OCI-LY7 (cell line): Measurements from ENCODE around the gene KCNQ1. TPM values are rescaled to one million over a fixed set of nuclear protein-coding genes. Genes with fewer than 3 reads are reported as not detected.

Experiments
- BruUV-seq: library from RNA; stranded (reverse); fragments of 400-500 nt; replicated peaks from 2 replicates; lab custom pipeline; 2021; lab: Mats Ljungman, UMichigan
- CTCF ChIA-PET: fragments of 300-600 bp; sonication (Branson Sonifier 250); formaldehyde crosslinking; loops from one replicate; lab custom pipeline; 2022; ENCODE audit warnings: antibody characterized with exemption; ENCODE audit not compliant: unreplicated experiment; lab: Charles Lee
- POLR2A ChIA-PET: fragments of 300-600 bp; sonication (Branson Sonifier 250); formaldehyde crosslinking; loops from one replicate; lab custom pipeline; 2022; ENCODE audit warnings: antibody characterized with exemption; lab: Charles Lee
- DNase-seq: peaks from one replicate; pipeline ENCODE4 v3.0.0-alpha.2; 2015; ENCODE audit warnings: low spot score
- H2AFZ ChIP-seq: fragments of 200-600 bp; sonication (generic), shearing (Covaris generic); 2 replicates; pipeline ENCODE4 v1.6.1; 2014; ENCODE audit warnings: mild to moderate bottlenecking, antibody characterized with exemption, low read length, moderate library complexity
- H3K27ac ChIP-seq: fragments of 200-600 bp; sonication (generic); 2 replicates; pipeline ENCODE4 v1.5.1; 2014; ENCODE audit warnings: mixed run types, low read depth, mild to moderate bottlenecking, moderate library complexity, low read length, inconsistent platforms; ENCODE audit not compliant: poor library complexity, severe bottlenecking
- H3K36me3 ChIP-seq: fragments of 200-600 bp; sonication (generic); 2 replicates; pipeline ENCODE4 v1.6.1; 2014; ENCODE audit warnings: mild to moderate bottlenecking, antibody characterized with exemption, low read length, moderate library complexity, mixed read lengths; ENCODE audit not compliant: insufficient read depth
- H3K4me1 ChIP-seq: fragments of 200-600 bp; sonication (generic); 2 replicates; pipeline ENCODE4 v1.5.1; 2014; ENCODE audit warnings: mild to moderate bottlenecking, low read length; ENCODE audit not compliant: insufficient read depth, poor library complexity, severe bottlenecking
- H3K4me2 ChIP-seq: fragments of 200-600 bp; sonication (generic); 2 replicates; pipeline ENCODE4 v1.6.1; 2014; ENCODE audit warnings: mild to moderate bottlenecking, low read length
- H3K4me3 ChIP-seq: fragments of 200-600 bp; sonication (generic); 2 replicates; pipeline ENCODE4 v1.5.1; 2014; ENCODE audit warnings: mild to moderate bottlenecking, low read depth, low read length; ENCODE audit not compliant: poor library complexity, severe bottlenecking
- H3K79me2 ChIP-seq: fragments of 200-600 bp; sonication (generic); 2 replicates; pipeline ENCODE4 v1.6.1; 2016; ENCODE audit warnings: low read depth, mild to moderate bottlenecking, low read length, moderate library complexity, mixed read lengths; ENCODE audit not compliant: insufficient read depth
- H3K9me2 ChIP-seq: fragments of 200-600 bp; sonication (generic); 2 replicates; pipeline ENCODE4 v1.6.1; 2016; ENCODE audit warnings: mild to moderate bottlenecking, low read length, mixed read lengths; ENCODE audit not compliant: insufficient read depth
- H3K9me3 ChIP-seq: fragments of 200-600 bp; sonication (generic); 2 replicates; pipeline ENCODE4 v1.6.1; 2014; ENCODE audit warnings: mild to moderate bottlenecking, mixed run types, low read length, mixed read lengths
- H4K20me1 ChIP-seq: fragments of 200-600 bp; sonication (generic); 2 replicates; pipeline ENCODE4 v1.6.1; 2014; ENCODE audit warnings: mild to moderate bottlenecking, antibody characterized with exemption, low read length, moderate library complexity, mixed read lengths; ENCODE audit not compliant: insufficient read depth
- CTCF ChIP-seq: fragments of 200-600 bp; sonication (generic); conservative IDR thresholded peaks from 2 replicates; pipeline ENCODE4 v1.5.1; 2014; ENCODE audit warnings: mild to moderate bottlenecking, antibody characterized with exemption, low read length, moderate library complexity, mixed read lengths
- EZH2phosphoT487 ChIP-seq: fragments of 200-600 bp; sonication (generic); IDR thresholded peaks from 2 replicates; pipeline ENCODE4 v1.6.1; 2018; ENCODE audit warnings: low read depth, borderline replicate concordance, mild to moderate bottlenecking, mixed run types, antibody characterized with exemption, low read length, moderate library complexity, mixed read lengths
- intact Hi-C: fragments of 100-400 bp; cut with micrococcal nuclease; formaldehyde crosslinking; loops from one replicate; pipeline ENCODE4 v1.10.0; 2022; ENCODE audit not compliant: unreplicated experiment
- total RNA-seq, 2 experiments: library from RNA; depleted of rRNA in 1 of 2; stranded (reverse); fragments of >200 nt in 1 of 2; shearing (Covaris generic) in 1 of 2; gene quantifications; 2 replicates each; pipeline ENCODE4 v1.2.3, GENCODE V29; 2014 to 2022

KCNQ1 gene
- total RNA-seq, 2 experiments from 2014 or later = 0.22 to 1.3 TPM

- BruUV-seq = no TSS peak
- POLR2A ChIA-PET = no interaction called here
- peaks cover 12% of the 10 kb centered on the region for H3K4me1 ChIP-seq
- no peak overlapping the region for H2AFZ ChIP-seq
- H3K9me2 ChIP-seq = no peaks in the 10 kb centered on the region
- no peak overlapping the region for H3K4me2 ChIP-seq
- intact Hi-C loops = no loop called here
- H3K9me3 ChIP-seq = no peaks in the 10 kb centered on the region
- H3K79me2 ChIP-seq = no peaks in the 10 kb centered on the region
- peaks cover 6% of the 10 kb centered on the region; the same call in 1 of the 2 replicates for H4K20me1 ChIP-seq
- DNase-seq = no peak
- H3K27ac ChIP-seq = no peak overlapping the region
- CTCF ChIA-PET = no interaction called here
- TF ChIP-seq EZH2phosphoT487 = no peak
- no peaks in the 10 kb centered on the region for H3K36me3 ChIP-seq
- H3K4me3 ChIP-seq = no peak overlapping the region
Measured at GRCh38 chr11:2673871-2674471, 229.2 kb downstream of the KCNQ1 start.

DNA sequence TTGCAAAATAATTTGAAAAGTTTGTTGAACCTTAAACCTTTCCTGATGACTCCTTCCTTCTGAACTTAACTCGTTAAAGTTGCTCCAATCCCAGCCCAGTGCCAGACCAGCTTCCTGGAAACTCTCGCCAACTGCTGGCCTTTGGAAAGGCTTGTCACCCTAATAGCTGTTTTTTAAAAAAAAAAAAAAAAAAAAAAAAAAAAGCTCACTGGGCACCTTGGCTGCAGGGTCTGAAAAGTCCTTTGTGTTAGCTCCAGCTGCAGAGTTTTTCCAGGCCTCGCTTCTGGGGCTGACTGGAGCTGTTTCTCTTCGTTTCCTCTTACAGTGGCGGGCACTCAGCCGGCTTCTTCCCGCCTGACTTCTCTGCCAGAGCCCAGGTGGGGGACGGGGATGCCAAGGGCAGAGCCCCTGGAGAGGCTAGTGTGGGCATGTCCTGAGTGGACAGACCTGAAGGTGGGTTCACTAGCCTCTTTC lies 229.9 kb downstream of the KCNQ1 start:
- H3K79me2 ChIP-seq = no peaks in the 10 kb centered on the region
- TF ChIP-seq EZH2phosphoT487 = no peak
- TF ChIP-seq CTCF = no peak
- no peak overlapping the region for H3K27ac ChIP-seq
- intact Hi-C loops = no loop called here
- H4K20me1 ChIP-seq = peaks cover 6% of the 10 kb centered on the region; the same call in 1 of the 2 replicates
- H3K4me1 ChIP-seq = peaks cover 12% of the 10 kb centered on the region
- DNase-seq = no peak
- H3K4me2 ChIP-seq = no peak overlapping the region
- POLR2A ChIA-PET = no interaction called here
- no peaks in the 10 kb centered on the region for H3K36me3 ChIP-seq
- CTCF ChIA-PET = no interaction called here
- H2AFZ ChIP-seq = no peak overlapping the region
- no TSS peak for BruUV-seq
- no peaks in the 10 kb centered on the region for H3K9me3 ChIP-seq
- no peaks in the 10 kb centered on the region for H3K9me2 ChIP-seq
- no peak overlapping the region for H3K4me3 ChIP-seq

GRCh38 chr11:2675540-2675939 lies 230.7 kb downstream of the KCNQ1 start:
- no peaks in the 10 kb centered on the region for H3K36me3 ChIP-seq
- no peaks in the 10 kb centered on the region for H3K79me2 ChIP-seq
- ChIA-PET CTCF (no interaction called here), POLR2A (interaction anchor here (0.5 kb wide), 1 partner anchor 90 kb away, joined by 4 read pairs; no protein-coding TSS in a partner anchor)
- intact Hi-C loops = no loop called here
- H3K9me2 ChIP-seq = no peaks in the 10 kb centered on the region
- peaks cover 12% of the 10 kb centered on the region for H3K4me1 ChIP-seq
- no peak overlapping the region for H2AFZ ChIP-seq
- H4K20me1 ChIP-seq = peaks cover 6% of the 10 kb centered on the region; the same call in 1 of the 2 replicates
- DNase-seq = no peak
- TF ChIP-seq EZH2phosphoT487 = no peak
- TF ChIP-seq CTCF = no peak
- H3K27ac ChIP-seq = no peak overlapping the region
- no TSS peak for BruUV-seq
- H3K4me2 ChIP-seq = no peak overlapping the region
- no peak overlapping the region for H3K4me3 ChIP-seq
- H3K9me3 ChIP-seq = no peaks in the 10 kb centered on the region
